Tibial nerve (tissue), 4 donors: ENCODE data around the gene RAPGEF2. TPM values are rescaled to one million over a fixed set of nuclear protein-coding genes. Genes with fewer than 3 reads are reported as not detected.

ENCODE experiments used
- DNase-seq, 2 donors: peaks; one replicate each; pipeline ENCODE4 v3.0.0-alpha.2; 2019; ENCODE audit warnings: low spot score in 2 of 2
- H3K27ac ChIP-seq, 4 donors: fragments of 200-600 bp; sonication (generic) in 3 of 4; one replicate each; pipeline ENCODE4 v1.5.1; 2017 to 2019; ENCODE audit warnings: mild to moderate bottlenecking in 1 of 4
- H3K27me3 ChIP-seq, 2 donors: fragments of 200-600 bp; sonication (generic) in 1 of 2; one replicate each; pipeline versions ENCODE4 v1.5.1 to v1.6.0; 2017 to 2019
- H3K36me3 ChIP-seq, 3 donors: fragments of 200-600 bp; sonication (generic); one replicate each; pipeline ENCODE4 v1.5.1; 2018 to 2019
- H3K4me1 ChIP-seq, 4 donors: fragments of 200-600 bp; sonication (generic) in 3 of 4; one replicate each; pipeline ENCODE4 v1.5.1; 2017 to 2019
- H3K4me3 ChIP-seq, 4 donors: fragments of 200-600 bp; sonication (generic) in 3 of 4; one replicate each; pipeline ENCODE4 v1.5.1; 2017 to 2019; ENCODE audit warnings: mild to moderate bottlenecking in 1 of 4, moderate library complexity in 1 of 4
- H3K9me3 ChIP-seq, 4 donors: fragments of 200-600 bp; sonication (generic) in 3 of 4; one replicate each; pipeline ENCODE4 v1.5.1; 2017 to 2019
- CTCF ChIP-seq, 5 experiments: fragments of 200-600 bp in 3 of 5; fragments of 450-650 bp in 2 of 5; sonication (generic) in 3 of 5; IDR thresholded peaks; one replicate each; pipeline ENCODE4 v1.5.1; 2016 to 2019; ENCODE audit warnings: antibody characterized with exemption in 5 of 5, mild to moderate bottlenecking in 3 of 5, moderate library complexity in 2 of 5
- EP300 ChIP-seq, 2 donors: sonication (generic); formaldehyde crosslinking; IDR thresholded peaks; one replicate each; pipeline ENCODE4 v1.6.1; 2017; ENCODE audit warnings: antibody characterized with exemption in 2 of 2, mild to moderate bottlenecking in 1 of 2
- POLR2A ChIP-seq, 2 donors: fragments of 450-650 bp; IDR thresholded peaks; one replicate each; pipeline ENCODE4 v1.6.1; 2017; ENCODE audit warnings: antibody characterized with exemption in 2 of 2, mild to moderate bottlenecking in 2 of 2, moderate library complexity in 2 of 2
- WGBS, 2 donors: methylation state at CpG; one replicate each; pipeline ENCODE4 v1.1.5; 2018; 5-methylcytosine and 5-hydroxymethylcytosine counted together
- total RNA-seq, 4 donors: library from RNA; depleted of rRNA; stranded (reverse); fragments of >200 nt; gene quantifications; one replicate each; pipeline ENCODE4 v1.1.0, GENCODE V29; 2016

RAPGEF2 gene
- total RNA-seq, 4 donors from 2014 or later, result 61.0 to 81.5 (median 69.5) TPM

- Histone ChIP-seq H3K9me3 (no peaks in the 10 kb centered on the region), H3K36me3 (no peaks in the 10 kb centered on the region), H3K4me1 (peaks cover 0 to 46% (median 6%) of the 10 kb centered on the region in 4 donors), H3K27me3 (no peaks in the 10 kb centered on the region), H3K27ac (no peak overlapping the region), H3K4me3 (no peak overlapping the region)
- 94 to 96% methylated on average over 4 of the region's 4 CpGs for WGBS, 2 donors
- no peak for TF ChIP-seq POLR2A (IDR thresholded peaks at IDR 0.05)
- TF ChIP-seq CTCF (IDR thresholded peaks at IDR 0.05), result no peak
- TF ChIP-seq EP300 (IDR thresholded peaks at IDR 0.05), result no peak
- DNase-seq, result no peak
These were observed 42.6 kb downstream of the RAPGEF2 start for GRCh38 chr4:159145318-159145991.

GRCh38 chr4:159145992-159146330 is 43.1 kb downstream of the RAPGEF2 start:
- 94 to 95% methylated on average over 1 of the region's 1 CpG for WGBS, 2 donors
- Histone ChIP-seq H3K27ac (no peak overlapping the region), H3K27me3 (no peaks in the 10 kb centered on the region), H3K9me3 (no peaks in the 10 kb centered on the region), H3K36me3 (no peaks in the 10 kb centered on the region), H3K4me3 (no peak overlapping the region), H3K4me1 (peaks cover 0 to 41% (median 9%) of the 10 kb centered on the region in 4 donors)
- TF ChIP-seq EP300 (IDR thresholded peaks at IDR 0.05) (no peak), POLR2A (IDR thresholded peaks at IDR 0.05) (no peak), CTCF (IDR thresholded peaks at IDR 0.05) (no peak)
- DNase-seq, result no peak

GRCh38 chr4:159146488-159146887 is 43.6 kb downstream of the RAPGEF2 start:
- no peaks in the 10 kb centered on the region for H3K27me3 ChIP-seq
- H3K36me3 ChIP-seq, result no peaks in the 10 kb centered on the region
- no peak overlapping the region for H3K27ac ChIP-seq
- H3K4me1 ChIP-seq, result peaks cover 0 to 36% (median 10%) of the 10 kb centered on the region in 4 donors
- TF ChIP-seq CTCF (IDR thresholded peaks at IDR 0.05) (no peak), POLR2A (IDR thresholded peaks at IDR 0.05) (no peak), EP300 (IDR thresholded peaks at IDR 0.05) (no peak)
- no peak for DNase-seq
- no peaks in the 10 kb centered on the region for H3K9me3 ChIP-seq
- no peak overlapping the region for H3K4me3 ChIP-seq

- TF ChIP-seq CTCF (IDR thresholded peaks at IDR 0.05), result no peak
- no peak for TF ChIP-seq POLR2A (IDR thresholded peaks at IDR 0.05)
- TF ChIP-seq EP300 (IDR thresholded peaks at IDR 0.05), result no peak
- no peaks in the 10 kb centered on the region for H3K9me3 ChIP-seq
- H3K4me1 ChIP-seq, result peaks cover 0 to 29% (median 5%) of the 10 kb centered on the region in 4 donors
- DNase-seq, result no peak
- no peak overlapping the region for H3K4me3 ChIP-seq
- no peaks in the 10 kb centered on the region for H3K27me3 ChIP-seq
- H3K36me3 ChIP-seq, result no peaks in the 10 kb centered on the region
- 84 to 92% methylated on average over 2 of the region's 2 CpGs for WGBS, 2 donors
- no peak overlapping the region for H3K27ac ChIP-seq
These were observed 45.6 kb downstream of the RAPGEF2 start for GRCh38 chr4:159148441-159148840.

- no peaks in the 10 kb centered on the region for H3K9me3 ChIP-seq
- H3K27ac ChIP-seq, result no peak overlapping the region
- peaks cover 0 to 23% (median 5%) of the 10 kb centered on the region in 4 donors for H3K4me1 ChIP-seq
- no peaks in the 10 kb centered on the region for H3K36me3 ChIP-seq
- no peak overlapping the region for H3K4me3 ChIP-seq
- WGBS, 2 donors, result 100% methylated on average over 1 of the region's 1 CpG
- no peak for TF ChIP-seq POLR2A (IDR thresholded peaks at IDR 0.05)
- TF ChIP-seq CTCF (IDR thresholded peaks at IDR 0.05), result no peak
- TF ChIP-seq EP300 (IDR thresholded peaks at IDR 0.05), result no peak
- H3K27me3 ChIP-seq, result no peaks in the 10 kb centered on the region
- no peak for DNase-seq
These were observed 46.8 kb downstream of the RAPGEF2 start for GRCh38 chr4:159149666-159150065.
